ENCODE data around the gene SSU72. TPM values are rescaled to one million over a fixed set of nuclear protein-coding genes. Genes with fewer than 3 reads are reported as not detected.

Gene SSU72
- total RNA-seq, 2 experiments from 2014 or later: 95.4 to 101 TPM

GRCh38 chr1:1577367-1578011, 2.8 kb upstream of the SSU72 start:
- H3K4me3 Mint-ChIP-seq: no peak overlapping the region
- ATAC-seq (ENCODE audit: poor library complexity): no peak
- POLR2A ChIA-PET: interaction anchor here (1.7 to 4.7 kb wide), 2 partner anchors 26 to 37 kb away, joined by 3 to 38 read pairs; partner anchors contain the start of gene MIB2

GRCh38 chr1:1573843-1574720, 581 bp downstream of the SSU72 start:
- H3K4me3 Mint-ChIP-seq: peak overlapping the region; percentile 98
- peaks cover 15% of the 10 kb centered on the region for H3K36me3 ChIP-seq (ENCODE audit: insufficient read depth, low read length)
- TF ChIP-seq, protein P1, sequence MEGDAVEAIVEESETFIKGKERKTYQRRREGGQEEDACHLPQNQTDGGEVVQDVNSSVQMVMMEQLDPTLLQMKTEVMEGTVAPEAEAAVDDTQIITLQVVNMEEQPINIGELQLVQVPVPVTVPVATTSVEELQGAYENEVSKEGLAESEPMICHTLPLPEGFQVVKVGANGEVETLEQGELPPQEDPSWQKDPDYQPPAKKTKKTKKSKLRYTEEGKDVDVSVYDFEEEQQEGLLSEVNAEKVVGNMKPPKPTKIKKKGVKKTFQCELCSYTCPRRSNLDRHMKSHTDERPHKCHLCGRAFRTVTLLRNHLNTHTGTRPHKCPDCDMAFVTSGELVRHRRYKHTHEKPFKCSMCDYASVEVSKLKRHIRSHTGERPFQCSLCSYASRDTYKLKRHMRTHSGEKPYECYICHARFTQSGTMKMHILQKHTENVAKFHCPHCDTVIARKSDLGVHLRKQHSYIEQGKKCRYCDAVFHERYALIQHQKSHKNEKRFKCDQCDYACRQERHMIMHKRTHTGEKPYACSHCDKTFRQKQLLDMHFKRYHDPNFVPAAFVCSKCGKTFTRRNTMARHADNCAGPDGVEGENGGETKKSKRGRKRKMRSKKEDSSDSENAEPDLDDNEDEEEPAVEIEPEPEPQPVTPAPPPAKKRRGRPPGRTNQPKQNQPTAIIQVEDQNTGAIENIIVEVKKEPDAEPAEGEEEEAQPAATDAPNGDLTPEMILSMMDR (IDR thresholded peaks at IDR 0.05): no peak
- H3K27ac ChIP-seq (ENCODE audit: low read depth in 1 of 2, low read length in 2 of 2): peak overlapping the region; percentile 88 to 99
- no peaks in the 10 kb centered on the region for H3K9me3 ChIP-seq (ENCODE audit: control insufficient read depth in 1 of 2, insufficient read depth in 1 of 2, low read length in 2 of 2)
- H3K27me3 ChIP-seq (ENCODE audit: control insufficient read depth in 1 of 2, insufficient read depth in 2 of 2, low read length in 2 of 2): no peaks in the 10 kb centered on the region
- peak overlapping the region; percentile 75 for H3K4me3 ChIP-seq (ENCODE audit: low read length)
- intact Hi-C loops (cut with DNase I, micrococcal nuclease): loop anchor here (1.0 to 10.0 kb wide), 6 partner anchors 40 to 148 kb away; partner anchors contain the start of genes ATAD3A (in 1 of the 2), ATAD3B (in 1 of the 2), CDK11A (in 1 of the 2) and CDK11B (in 1 of the 2)
- H3K27me3 Mint-ChIP-seq: no peaks in the 10 kb centered on the region
- no peaks in the 10 kb centered on the region for H3K9me3 Mint-ChIP-seq
- peaks cover 62% of the 10 kb centered on the region for H3K4me1 ChIP-seq (ENCODE audit: insufficient read depth, low read length)
- CTCF ChIA-PET: interaction anchor here (1.1 kb wide), 1 partner anchor 29 kb away, joined by 4 read pairs; no protein-coding TSS in a partner anchor
- H3K36me3 Mint-ChIP-seq (ENCODE audit: low read depth): peaks cover 44% of the 10 kb centered on the region
- H3K27ac Mint-ChIP-seq: peak overlapping the region; percentile 100
- peak; percentile 73 for ATAC-seq (ENCODE audit: poor library complexity)
- POLR2A ChIA-PET: interaction anchor here (2.1 to 3.1 kb wide), 2 partner anchors 41 to 56 kb away, joined by 18 to 22 read pairs; partner anchors contain the start of gene MIB2
- peaks cover 44% of the 10 kb centered on the region for H3K4me1 Mint-ChIP-seq (ENCODE audit: low read depth)
- DNase-seq: peak in 13 of 14 experiments; percentile 40 to 91 (median 62)

More at GRCh38 chr1:1577367-1578011, 2.8 kb upstream of the SSU72 start:
- peaks cover 13% of the 10 kb centered on the region for H3K27me3 Mint-ChIP-seq
- H3K27ac ChIP-seq (ENCODE audit: low read depth in 1 of 2, low read length in 2 of 2): no peak overlapping the region
- DNase-seq: no peak
- no peaks in the 10 kb centered on the region for H3K9me3 Mint-ChIP-seq
- H3K4me1 ChIP-seq (ENCODE audit: insufficient read depth, low read length): peaks cover 29% of the 10 kb centered on the region
- intact Hi-C loops (cut with DNase I, micrococcal nuclease): loop anchor here in 1 of 2 experiments (10.0 kb wide), 1 partner anchor 77 kb away; the partner anchor contains the start of gene CDK11B
- no peak overlapping the region for H3K4me3 ChIP-seq (ENCODE audit: low read length)
- H3K27me3 ChIP-seq (ENCODE audit: control insufficient read depth in 1 of 2, insufficient read depth in 2 of 2, low read length in 2 of 2): no peaks in the 10 kb centered on the region
- H3K36me3 ChIP-seq (ENCODE audit: insufficient read depth, low read length): peaks cover 3% of the 10 kb centered on the region
- peaks cover 21% of the 10 kb centered on the region for H3K36me3 Mint-ChIP-seq (ENCODE audit: low read depth)
- peaks cover 23% of the 10 kb centered on the region for H3K4me1 Mint-ChIP-seq (ENCODE audit: low read depth)
- TF ChIP-seq, protein P1 (IDR thresholded peaks at IDR 0.05): no peak
- no peaks in the 10 kb centered on the region for H3K9me3 ChIP-seq (ENCODE audit: control insufficient read depth in 1 of 2, insufficient read depth in 1 of 2, low read length in 2 of 2)
- CTCF ChIA-PET: no interaction called here
- H3K27ac Mint-ChIP-seq: peak overlapping the region; percentile 44

DNA sequence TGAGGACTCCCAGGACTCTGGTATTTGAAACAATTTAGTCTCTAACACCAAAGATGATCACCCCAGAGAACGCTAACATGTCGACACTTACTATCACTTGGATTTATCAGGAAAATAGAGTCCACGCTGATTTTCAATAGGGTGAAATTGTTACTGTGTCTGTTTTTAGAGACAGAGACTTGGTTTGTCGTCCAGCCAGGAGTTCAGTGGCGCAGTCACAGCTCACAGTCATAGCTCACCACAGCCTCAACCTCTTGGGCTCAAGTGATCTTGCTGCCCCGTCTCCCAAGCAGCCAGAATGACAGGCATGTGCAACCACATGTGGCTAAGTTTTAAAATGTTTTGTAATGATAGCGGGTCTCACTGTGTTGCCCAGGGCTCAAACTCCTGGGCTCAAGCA, 5.3 kb downstream of the SSU72 start:
- no peak overlapping the region for H3K4me3 ChIP-seq (ENCODE audit: low read length)
- POLR2A ChIA-PET: interaction anchor here (1.4 kb wide), 1 partner anchor 46 kb away, joined by 4 read pairs; the partner anchor contains the start of gene MIB2
- Mint-ChIP-seq H3K36me3 (ENCODE audit: low read depth) (peaks cover 59% of the 10 kb centered on the region), H3K9me3 (no peaks in the 10 kb centered on the region), H3K4me1 (ENCODE audit: low read depth) (peaks cover 53% of the 10 kb centered on the region), H3K4me3 (peak overlapping the region; percentile 58), H3K27ac (peak overlapping the region; percentile 81), H3K27me3 (no peaks in the 10 kb centered on the region)
- ATAC-seq (ENCODE audit: poor library complexity): no peak
- H3K36me3 ChIP-seq (ENCODE audit: insufficient read depth, low read length): peaks cover 33% of the 10 kb centered on the region
- no peak for DNase-seq
- no peak overlapping the region for H3K27ac ChIP-seq (ENCODE audit: low read depth in 1 of 2, low read length in 2 of 2)
- H3K4me1 ChIP-seq (ENCODE audit: insufficient read depth, low read length): peaks cover 72% of the 10 kb centered on the region
- CTCF ChIA-PET: no interaction called here
- TF ChIP-seq, protein P1 (IDR thresholded peaks at IDR 0.05): no peak
- H3K27me3 ChIP-seq (ENCODE audit: control insufficient read depth in 1 of 2, insufficient read depth in 2 of 2, low read length in 2 of 2): no peaks in the 10 kb centered on the region
- no peaks in the 10 kb centered on the region for H3K9me3 ChIP-seq (ENCODE audit: control insufficient read depth in 1 of 2, insufficient read depth in 1 of 2, low read length in 2 of 2)
- intact Hi-C loops (cut with DNase I, micrococcal nuclease): no loop called here

Measured in CD4-positive, alpha-beta T cell (primary cell).